ENCODE measurements around the gene POU2F1. TPM values are rescaled to one million over a fixed set of nuclear protein-coding genes. Genes with fewer than 3 reads are reported as not detected.
"Not testable (repeated sequence)": the region's sequence is repeated elsewhere in the genome, so short reads cannot be mapped to it uniquely, and the experiment has no call there.

POU2F1 gene
- total RNA-seq, 2 donors from 2014 or later = 6.2 to 13.5 TPM

- no peaks in the 10 kb centered on the region for H3K4me1 ChIP-seq
- ATAC-seq (no peak), DNase-seq (no peak)
- TF ChIP-seq POLR2A (IDR thresholded peaks at IDR 0.05) = no peak
- TF ChIP-seq CTCF (IDR thresholded peaks at IDR 0.05) = no peak
- H3K27me3 ChIP-seq = no peaks in the 10 kb centered on the region
- H3K9me3 ChIP-seq = peaks cover 0 to 6% (median 0%) of the 10 kb centered on the region in 3 donors
- H3K4me3 ChIP-seq = no peak overlapping the region
- intact Hi-C loops (cut with DNase I) = no loop called here
- WGBS, 2 donors = 77 to 97% methylated on average over 1 of the region's 1 CpG
- no peak overlapping the region for H3K27ac ChIP-seq
- H3K36me3 ChIP-seq (replicated peaks in 1 of 2; ENCODE audit: insufficient read depth in 1 of 2, low read depth in 2 of 2) = no peaks in the 10 kb centered on the region
These were observed 92.2 kb downstream of the POU2F1 start for GRCh38 chr1:167312871-167313270.

- no peak overlapping the region for H3K27ac ChIP-seq
- ATAC-seq (no peak), DNase-seq (no peak)
- no peak overlapping the region for H3K4me3 ChIP-seq
- intact Hi-C loops (cut with DNase I) = no loop called here
- 85 to 100% methylated on average over 3 of the region's 3 CpGs for WGBS, 2 donors
- peaks cover 0 to 6% (median 0%) of the 10 kb centered on the region in 3 donors for H3K9me3 ChIP-seq
- H3K4me1 ChIP-seq = no peaks in the 10 kb centered on the region
- H3K27me3 ChIP-seq = no peaks in the 10 kb centered on the region
- no peak for TF ChIP-seq CTCF (IDR thresholded peaks at IDR 0.05)
- TF ChIP-seq POLR2A (IDR thresholded peaks at IDR 0.05) = no peak
- H3K36me3 ChIP-seq (replicated peaks in 1 of 2; ENCODE audit: insufficient read depth in 1 of 2, low read depth in 2 of 2) = no peaks in the 10 kb centered on the region
These were observed 94.0 kb downstream of the POU2F1 start for GRCh38 chr1:167314671-167315070.

GRCh38 chr1:167317463-167317862, 96.8 kb downstream of the POU2F1 start:
- no peak for TF ChIP-seq CTCF (IDR thresholded peaks at IDR 0.05)
- TF ChIP-seq POLR2A (IDR thresholded peaks at IDR 0.05) = no peak
- no peaks in the 10 kb centered on the region for H3K4me1 ChIP-seq
- no peaks in the 10 kb centered on the region for H3K36me3 ChIP-seq (replicated peaks in 1 of 2; ENCODE audit: insufficient read depth in 1 of 2, low read depth in 2 of 2)
- H3K4me3 ChIP-seq = no peak overlapping the region
- H3K9me3 ChIP-seq = peaks cover 0 to 22% (median 0%) of the 10 kb centered on the region in 3 donors
- no peak overlapping the region for H3K27ac ChIP-seq
- DNase-seq = no peak
- no peak for ATAC-seq
- WGBS, 2 donors = 89 to 91% methylated on average over 3 of the region's 3 CpGs
- no peaks in the 10 kb centered on the region for H3K27me3 ChIP-seq
- intact Hi-C loops (cut with DNase I) = no loop called here

- H3K27ac ChIP-seq; H3K4me3 ChIP-seq; H3K36me3 ChIP-seq (replicated peaks in 1 of 2; ENCODE audit: insufficient read depth in 1 of 2, low read depth in 2 of 2); ATAC-seq; H3K27me3 ChIP-seq; intact Hi-C loops (cut with DNase I); H3K4me1 ChIP-seq; DNase-seq: not testable (repeated sequence)
- H3K9me3 ChIP-seq = peaks cover 0 to 31% (median 0%) of the 10 kb centered on the region in 3 donors
- 95 to 100% methylated on average over 2 of the region's 2 CpGs for WGBS, 2 donors
These were observed 98.5 kb downstream of the POU2F1 start for GRCh38 chr1:167319206-167319605.

- no peak for DNase-seq
- intact Hi-C loops (cut with DNase I) = no loop called here
- Histone ChIP-seq H3K27me3 (no peaks in the 10 kb centered on the region), H3K36me3 (replicated peaks in 1 of 2; ENCODE audit: insufficient read depth in 1 of 2, low read depth in 2 of 2) (no peaks in the 10 kb centered on the region), H3K4me3 (no peak overlapping the region), H3K27ac (no peak overlapping the region), H3K4me1 (no peaks in the 10 kb centered on the region), H3K9me3 (peaks cover 0 to 30% (median 0%) of the 10 kb centered on the region in 3 donors)
- TF ChIP-seq POLR2A (IDR thresholded peaks at IDR 0.05) (no peak), CTCF (IDR thresholded peaks at IDR 0.05) (no peak)
- 95 to 97% methylated on average over 8 of the region's 8 CpGs for WGBS, 2 donors
- no peak for ATAC-seq
These were observed 101.8 kb downstream of the POU2F1 start for GRCh38 chr1:167322483-167322882.

All from body of pancreas (tissue), 4 donors.